Measurements from ENCODE around the gene PCMT1. TPM values are rescaled to one million over a fixed set of nuclear protein-coding genes. Genes with fewer than 3 reads are reported as not detected.

The PCMT1 gene
- total and polyA plus RNA-seq, 2 of the 8 experiments (the other 6 are each of a cell fraction or from before 2014, with no cell fraction given), result 84.3 to 91.3 TPM

- Histone ChIP-seq H3K27ac (ENCODE audit: low read depth, low read length) (no peak overlapping the region), H2BK15ac (ENCODE audit: low read length) (no peak overlapping the region), H2BK5ac (ENCODE audit: low read depth, low read length) (no peak overlapping the region), H2BK120ac (replicated peaks; ENCODE audit: low read depth, low read length) (no peak overlapping the region), H3K56ac (replicated peaks; ENCODE audit: insufficient read length, low read depth, low read length) (no peak overlapping the region), H2AK5ac (ENCODE audit: low read depth, low read length) (no peak overlapping the region), H3K23me2 (ENCODE audit: low read depth, low read length) (no peaks in the 10 kb centered on the region), H3K9me3 (ENCODE audit: insufficient read depth in 2 of 2, low read depth in 1 of 2, low read length in 1 of 2) (no peaks in the 10 kb centered on the region), H3K27me3 (replicated peaks in 1 of 4; ENCODE audit: control insufficient read depth in 3 of 4, extremely low read depth in 1 of 4, insufficient read depth in 3 of 4, low read length in 3 of 4) (no peaks in the 10 kb centered on the region), H2BK20ac (ENCODE audit: low read length) (no peak overlapping the region), H3K79me1 (ENCODE audit: low read depth, low read length) (peaks cover under 1% of the 10 kb centered on the region; the same call in 1 of the 2 replicates), H4K20me1 (replicated peaks in 1 of 2; ENCODE audit: control insufficient read depth in 1 of 2, insufficient read depth in 2 of 2, low read length in 2 of 2) (peaks cover 0 to 2% of the 10 kb centered on the region in 2 experiments), H3K18ac (ENCODE audit: extremely low read depth, low read length) (no peak overlapping the region), H3K36me3 (ENCODE audit: control insufficient read depth in 2 of 4, insufficient read depth in 4 of 4, low read length in 3 of 4) (no peaks in the 10 kb centered on the region), H2BK12ac (ENCODE audit: low read depth, low read length) (no peak overlapping the region), H3K79me2 (ENCODE audit: control insufficient read depth in 1 of 2, insufficient read depth in 2 of 2, low read length in 2 of 2) (peaks cover 0 to 3% of the 10 kb centered on the region in 2 experiments; a peak in 1 of 4 replicates), H3K4ac (replicated peaks; ENCODE audit: insufficient read length, low read depth, low read length) (no peak overlapping the region), H3K14ac (ENCODE audit: insufficient read length) (no peak overlapping the region), H3K4me2 (ENCODE audit: insufficient read depth in 1 of 2, low read depth in 2 of 2, low read length in 2 of 2) (no peak overlapping the region), H4K8ac (ENCODE audit: extremely low read depth, insufficient read depth, low read length) (no peak overlapping the region), H2AFZ (ENCODE audit: low read length) (no peak overlapping the region), H3K23ac (ENCODE audit: insufficient read length) (no peak overlapping the region), H4K91ac (replicated peaks; ENCODE audit: insufficient read length, low read length) (no peak overlapping the region), H4K5ac (ENCODE audit: insufficient read length, low read depth, low read length) (no peak overlapping the region), H3K9ac (replicated peaks in 1 of 4; ENCODE audit: extremely low read depth in 1 of 4, low read depth in 3 of 4, low read length in 3 of 4) (no peak overlapping the region; a peak in 1 of 7 replicates), H3K4me3 (ENCODE audit: extremely low read depth in 1 of 4, insufficient read depth in 2 of 4, low read depth in 3 of 4, low read length in 4 of 4) (no peak overlapping the region), H3K4me1 (replicated peaks in 1 of 4; ENCODE audit: control insufficient read depth in 3 of 4, insufficient read depth in 4 of 4, low read length in 3 of 4) (peaks cover 0 to 10% (median under 1%) of the 10 kb centered on the region in 4 experiments; a peak in 4 of 7 replicates)
- DNase-seq (ENCODE audit: low read depth in 1 of 2, low spot score in 2 of 2) (no peak), FAIRE-seq (no peak)
- CTCF ChIA-PET (ENCODE audit: partially characterized antibody), result interaction anchor here (0.7 to 6.2 kb wide), 9 partner anchors 11 to 162 kb away, joined by 3 to 34 read pairs (median 4); no protein-coding TSS in a partner anchor
- POLR2A ChIA-PET (ENCODE audit: partially characterized antibody), result interaction anchor here (1.7 kb wide), 1 partner anchor 8 kb away, joined by 4 read pairs; no protein-coding TSS in a partner anchor
- WGBS, 2 experiments (ENCODE audit: extremely low coverage in 1 of 2, insufficient coverage in 1 of 2, insufficient read length in 1 of 2, insufficient replicate concordance in 2 of 2, low coverage in 1 of 2, low lambda C conversion rate in 2 of 2, missing lambda C conversion rate in 1 of 2), result 79% methylated on average over 5 of the region's 5 CpGs; no CpG with 5 or more reads in 1 of the 2 experiments
- TF ChIP-seq PHF8 (conservative IDR thresholded peaks at IDR 0.05; ENCODE audit: low read depth, low read length) (no peak), POLR2A (IDR thresholded peaks at IDR 0.05; ENCODE audit: control extremely low read depth in 1 of 2, low read depth in 2 of 2, low read length in 2 of 2) (no peak), KDM1A (IDR thresholded peaks at IDR 0.05; ENCODE audit: borderline replicate concordance, low read length) (no peak), SP4 (IDR thresholded peaks at IDR 0.05; ENCODE audit: low read length) (no peak), USF2 (IDR thresholded peaks at IDR 0.05; ENCODE audit: low read length) (no peak), RFX5 (IDR thresholded peaks at IDR 0.05; ENCODE audit: borderline replicate concordance, low read depth, low read length) (no peak), CHD2 (IDR thresholded peaks at IDR 0.05; ENCODE audit: low read length) (no peak), SRF (IDR thresholded peaks at IDR 0.05; ENCODE audit: low read depth, low read length) (no peak), EGR1 (IDR thresholded peaks at IDR 0.05; ENCODE audit: borderline replicate concordance, low read depth, low read length) (no peak), TBP (IDR thresholded peaks at IDR 0.05; ENCODE audit: low read depth, low read length) (no peak), RXRA (IDR thresholded peaks at IDR 0.05; ENCODE audit: insufficient read depth, low read depth, low read length) (no peak)
These were observed 105.6 kb downstream of the PCMT1 start for GRCh38 chr6:149855040-149855654.

All from H1 (cell line).